GM23248 (cell line): ENCODE measurements around the gene PNMA8C.

ENCODE experiments used
- EZH2 ChIP-seq: fragments of 200-600 bp; sonication (generic); IDR thresholded peaks from 2 replicates; pipeline ENCODE4 v1.6.1; 2018; ENCODE audit warnings: antibody characterized with exemption, mild to moderate bottlenecking; ENCODE audit not compliant: insufficient read depth, poor library complexity, severe bottlenecking
- EZH2phosphoT487 ChIP-seq: fragments of 200-600 bp; sonication (generic); IDR thresholded peaks from 2 replicates; pipeline ENCODE4 v1.6.1; 2018; ENCODE audit warnings: antibody characterized with exemption, moderate library complexity, mild to moderate bottlenecking, low read depth; ENCODE audit not compliant: insufficient read depth

- TF ChIP-seq EZH2, result no peak
- no peak for TF ChIP-seq EZH2phosphoT487
These were observed 19.1 kb upstream of the PNMA8C start for GRCh38 chr19:46447824-46448223.
